SK-N-SH treated with all-trans-retinoic acid at 6 μM for 48 hours (cell line): ENCODE data around the gene RPE65.

Experiments
- ATAC-seq: fragments of 200-7000 bp; cut with Tn5 transposase; 3 replicates; pipeline ENCODE4 v1.9.1; 2020; ENCODE audit warnings: mild to moderate bottlenecking, moderate library complexity
- ARNTL ChIP-seq: fragments of 450-650 bp; formaldehyde crosslinking; IDR thresholded peaks from 2 replicates; pipeline ENCODE4 v1.5.0; 2020; ENCODE audit warnings: low read depth, mild to moderate bottlenecking, moderate library complexity, borderline replicate concordance
- BACH2 ChIP-seq: fragments of 250-450 bp; sonication (Bioruptor Pico); IDR thresholded peaks from 2 replicates; pipeline ENCODE4 v1.9.0; 2021; ENCODE audit warnings: mild to moderate bottlenecking, borderline replicate concordance
- CREB5 ChIP-seq: fragments of 250-450 bp; sonication (Bioruptor Pico); IDR thresholded peaks from 2 replicates; pipeline ENCODE4 v1.5.1; 2020; ENCODE audit warnings: low read depth, mild to moderate bottlenecking, moderate library complexity
- CSDC2 ChIP-seq: fragments of 250-450 bp; sonication (Bioruptor Pico); IDR thresholded peaks from 2 replicates; pipeline ENCODE4 v1.5.0; 2020; ENCODE audit warnings: mild to moderate bottlenecking, moderate library complexity
- CSRNP3 ChIP-seq: fragments of 250-450 bp; sonication (Bioruptor Pico); IDR thresholded peaks from 2 replicates; pipeline ENCODE4 v1.5.1; 2021; ENCODE audit warnings: mild to moderate bottlenecking, moderate library complexity
- ESRRG ChIP-seq: fragments of 250-450 bp; sonication (Bioruptor Pico); IDR thresholded peaks from 2 replicates; pipeline ENCODE4 v1.6.1; 2021; ENCODE audit warnings: mild to moderate bottlenecking
- GLIS3 ChIP-seq: fragments of 250-450 bp; sonication (Bioruptor Pico); IDR thresholded peaks from 2 replicates; pipeline ENCODE4 v1.5.0; 2020; ENCODE audit warnings: mild to moderate bottlenecking, moderate library complexity
- ISL1 ChIP-seq: fragments of 250-450 bp; sonication (Bioruptor Pico); IDR thresholded peaks from 2 replicates; pipeline ENCODE4 v2.1.2; 2022; ENCODE audit warnings: mild to moderate bottlenecking, moderate library complexity
- OSR1 ChIP-seq: fragments of 250-450 bp; sonication (Bioruptor Pico); IDR thresholded peaks from 2 replicates; pipeline ENCODE4 v1.8.0; 2022; ENCODE audit warnings: moderate library complexity, mild to moderate bottlenecking, inconsistent platforms
- PATZ1 ChIP-seq: fragments of 250-450 bp; sonication (Bioruptor Pico); IDR thresholded peaks from 2 replicates; pipeline ENCODE4 v1.8.0; 2020; ENCODE audit warnings: mild to moderate bottlenecking, moderate library complexity, borderline replicate concordance
- PPARA ChIP-seq: fragments of 250-450 bp; sonication (Bioruptor Pico); IDR thresholded peaks from 2 replicates; pipeline ENCODE4 v1.5.0; 2020; ENCODE audit warnings: mild to moderate bottlenecking, borderline replicate concordance
- RARB ChIP-seq: fragments of 250-450 bp; sonication (Bioruptor Pico); IDR thresholded peaks from 2 replicates; pipeline ENCODE4 v1.8.0; 2021; ENCODE audit warnings: mild to moderate bottlenecking, moderate library complexity
- SNAI2 ChIP-seq: fragments of 250-450 bp; sonication (Bioruptor Pico); IDR thresholded peaks from 2 replicates; pipeline ENCODE4 v1.5.0; 2020; ENCODE audit warnings: mild to moderate bottlenecking, moderate library complexity
- TCF4 ChIP-seq: fragments of 250-450 bp; sonication (Bioruptor Pico); IDR thresholded peaks from 2 replicates; pipeline ENCODE4 v1.8.0; 2021; ENCODE audit warnings: mild to moderate bottlenecking, moderate library complexity, borderline replicate concordance
- TSHZ2 ChIP-seq: fragments of 250-450 bp; sonication (Bioruptor Pico); IDR thresholded peaks from 2 replicates; pipeline ENCODE4 v1.5.0; 2020; ENCODE audit warnings: mild to moderate bottlenecking, moderate library complexity
- ZC3H10 ChIP-seq: fragments of 250-450 bp; sonication (Bioruptor Pico); IDR thresholded peaks from 2 replicates; pipeline ENCODE4 v1.5.1; 2021; ENCODE audit warnings: mild to moderate bottlenecking, moderate library complexity
- ZFP3 ChIP-seq: fragments of 250-450 bp; sonication (Bioruptor Pico); IDR thresholded peaks from 2 replicates; pipeline ENCODE4 v1.5.0; 2020; ENCODE audit warnings: mild to moderate bottlenecking, moderate library complexity
- ZNF565 ChIP-seq: fragments of 450-650 bp; formaldehyde crosslinking; conservative IDR thresholded peaks from 2 replicates; pipeline ENCODE4 v1.5.0; 2020; ENCODE audit warnings: low read depth, mild to moderate bottlenecking, moderate library complexity
- ZNF70 ChIP-seq: fragments of 450-650 bp; formaldehyde crosslinking; IDR thresholded peaks from 2 replicates; pipeline ENCODE4 v1.5.0; 2020; ENCODE audit warnings: mild to moderate bottlenecking, moderate library complexity
- ZNF8 ChIP-seq: fragments of 450-650 bp; formaldehyde crosslinking; IDR thresholded peaks from 2 replicates; pipeline ENCODE4 v1.5.0; 2020; ENCODE audit warnings: mild to moderate bottlenecking, moderate library complexity
- TF ChIP-seq, protein P1 (sequence below): fragments of 250-450 bp; sonication (Bioruptor Pico); IDR thresholded peaks from 2 replicates; pipeline ENCODE4 v1.8.0; 2021; ENCODE audit warnings: low read depth, mild to moderate bottlenecking, moderate library complexity, borderline replicate concordance

The RPE65 gene

GRCh38 chr1:68484618-68485017 lies 34.9 kb upstream of the RPE65 start:
- ATAC-seq, result no peak
- TF ChIP-seq CSRNP3 (CRISPR knock-in tag), result no peak
- TF ChIP-seq ZNF70 (CRISPR knock-in tag), result no peak
- no peak for TF ChIP-seq TCF4
- no peak for TF ChIP-seq ISL1
- no peak for TF ChIP-seq RARB (CRISPR knock-in tag)
- no peak for TF ChIP-seq BACH2 (CRISPR knock-in tag)
- no peak for TF ChIP-seq OSR1 (CRISPR knock-in tag)
- TF ChIP-seq, protein P1, sequence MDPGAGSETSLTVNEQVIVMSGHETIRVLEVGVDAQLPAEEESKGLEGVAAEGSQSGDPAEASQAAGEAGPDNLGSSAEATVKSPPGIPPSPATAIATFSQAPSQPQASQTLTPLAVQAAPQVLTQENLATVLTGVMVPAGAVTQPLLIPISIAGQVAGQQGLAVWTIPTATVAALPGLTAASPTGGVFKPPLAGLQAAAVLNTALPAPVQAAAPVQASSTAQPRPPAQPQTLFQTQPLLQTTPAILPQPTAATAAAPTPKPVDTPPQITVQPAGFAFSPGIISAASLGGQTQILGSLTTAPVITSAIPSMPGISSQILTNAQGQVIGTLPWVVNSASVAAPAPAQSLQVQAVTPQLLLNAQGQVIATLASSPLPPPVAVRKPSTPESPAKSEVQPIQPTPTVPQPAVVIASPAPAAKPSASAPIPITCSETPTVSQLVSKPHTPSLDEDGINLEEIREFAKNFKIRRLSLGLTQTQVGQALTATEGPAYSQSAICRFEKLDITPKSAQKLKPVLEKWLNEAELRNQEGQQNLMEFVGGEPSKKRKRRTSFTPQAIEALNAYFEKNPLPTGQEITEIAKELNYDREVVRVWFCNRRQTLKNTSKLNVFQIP (CRISPR knock-in tag), result no peak
- TF ChIP-seq ARNTL (CRISPR knock-in tag), result no peak
- TF ChIP-seq ZNF8 (CRISPR knock-in tag), result no peak
- TF ChIP-seq GLIS3, result no peak
- no peak for TF ChIP-seq CREB5 (CRISPR knock-in tag)
- no peak for TF ChIP-seq PATZ1 (CRISPR knock-in tag)
- TF ChIP-seq ZC3H10, result no peak
- TF ChIP-seq ZNF565 (CRISPR knock-in tag), result no peak
- no peak for TF ChIP-seq PPARA (CRISPR knock-in tag)

DNA sequence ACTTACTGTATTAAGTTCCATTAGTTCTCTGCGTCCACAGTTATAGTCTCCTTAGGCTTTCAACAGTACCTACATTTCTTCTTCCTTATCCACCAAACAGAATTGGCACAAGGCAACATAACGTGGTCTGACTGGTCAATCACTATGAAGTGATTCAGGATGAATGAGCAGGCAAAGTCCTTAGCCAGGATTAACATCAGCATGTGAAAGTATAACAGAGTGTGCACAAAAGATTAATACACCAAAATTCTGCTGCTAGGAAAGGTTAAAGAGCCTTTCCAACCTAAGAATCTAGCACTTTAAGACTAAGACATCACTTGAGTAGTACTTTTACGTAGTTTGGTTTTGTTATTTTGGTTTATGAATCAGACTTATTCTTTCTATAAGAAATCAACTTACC lies 31.3 kb upstream of the RPE65 start:
- TF ChIP-seq CREB5 (CRISPR knock-in tag), result no peak
- no peak for TF ChIP-seq ZNF70 (CRISPR knock-in tag)
- no peak for TF ChIP-seq CSDC2 (CRISPR knock-in tag)
- TF ChIP-seq PPARA (CRISPR knock-in tag), result no peak
- no peak for TF ChIP-seq ESRRG (CRISPR knock-in tag)
- no peak for TF ChIP-seq ZC3H10
- TF ChIP-seq, protein P1 (CRISPR knock-in tag), result no peak
- TF ChIP-seq RARB (CRISPR knock-in tag), result no peak
- TF ChIP-seq ZFP3 (CRISPR knock-in tag), result no peak
- no peak for TF ChIP-seq SNAI2
- no peak for TF ChIP-seq BACH2 (CRISPR knock-in tag)
- no peak for TF ChIP-seq TSHZ2
- TF ChIP-seq CSRNP3 (CRISPR knock-in tag), result no peak
- no peak for TF ChIP-seq PATZ1 (CRISPR knock-in tag)
- TF ChIP-seq ZNF565 (CRISPR knock-in tag), result no peak
- TF ChIP-seq ISL1, result no peak
- no peak for TF ChIP-seq OSR1 (CRISPR knock-in tag)
- no peak for ATAC-seq
